BE2C (cell line): ENCODE measurements around the gene DEPDC5. TPM values are rescaled to one million over a fixed set of nuclear protein-coding genes. Genes with fewer than 3 reads are reported as not detected.
A peak's percentile ranks its signal among the peaks of the same experiment; 100 is the strongest.
"Not testable (repeated sequence)": the region's sequence is repeated elsewhere in the genome, so short reads cannot be mapped to it uniquely, and the experiment has no call there.

Experiments
- DNase-seq: peaks from one replicate; pipeline ENCODE4 v3.0.0-alpha.2; 2020
- H3K27me3 ChIP-seq: fragments of 250-450 bp; sonication (Bioruptor Pico); 2 replicates; pipeline ENCODE4 v1.5.1; 2020; ENCODE audit warnings: mild to moderate bottlenecking
- H3K36me3 ChIP-seq: fragments of 250-450 bp; sonication (Bioruptor Pico); 2 replicates; pipeline ENCODE4 v1.5.1; 2020; ENCODE audit warnings: mild to moderate bottlenecking
- H3K4me1 ChIP-seq: fragments of 250-450 bp; sonication (Bioruptor Pico); 2 replicates; pipeline ENCODE4 v1.5.1; 2020
- H3K4me3 ChIP-seq: 2 replicates; pipeline ENCODE4 v1.5.1; 2011; ENCODE audit warnings: low read depth, low read length
- H3K9me3 ChIP-seq: fragments of 250-450 bp; sonication (Bioruptor Pico); 2 replicates; pipeline ENCODE4 v1.5.1; 2020
- CTCF ChIP-seq: IDR thresholded peaks from 2 replicates; pipeline ENCODE4 v1.5.1; 2012; ENCODE audit warnings: mild to moderate bottlenecking, low read depth, low read length
- polyA plus RNA-seq: library from polyadenylated mRNA; unstranded; fragments of >200 nt; gene quantifications from one replicate; pipeline ENCODE4 v1.2.1, GENCODE V29; 2012; ENCODE audit warnings: low read depth, missing spikeins; ENCODE audit not compliant: insufficient read length, insufficient read depth

DEPDC5 gene
- 15.1 TPM for polyA plus RNA-seq

- peaks cover 9% of the 10 kb centered on the region for H3K4me1 ChIP-seq
- peak within 1 kb of the TSS; percentile 86 for H3K4me3 ChIP-seq
- DNase-seq, result peak; percentile 97
- H3K9me3 ChIP-seq, result no peaks in the 10 kb centered on the region
- TF ChIP-seq CTCF, result no peak
- H3K36me3 ChIP-seq, result peaks cover 4% of the 10 kb centered on the region; the same call in 1 of the 2 replicates
- H3K27me3 ChIP-seq, result no peaks in the 10 kb centered on the region
Measured at GRCh38 chr22:31753634-31754501, at the start of gene DEPDC5. DEPDC5 (plus strand) TSS chr22:31754019; CDS start chr22:31754922, 903 bp downstream.

GRCh38 chr22:31707519-31707918 lies 46.3 kb upstream of the DEPDC5 start:
- no peak for TF ChIP-seq CTCF
- H3K36me3 ChIP-seq, result peaks cover 24% of the 10 kb centered on the region
- H3K27me3 ChIP-seq, result no peaks in the 10 kb centered on the region
- H3K9me3 ChIP-seq, result no peaks in the 10 kb centered on the region
- no peak for DNase-seq
- H3K4me1 ChIP-seq, result no peaks in the 10 kb centered on the region
- H3K4me3 ChIP-seq, result no peak overlapping the region

GRCh38 chr22:31711226-31711625 lies 42.6 kb upstream of the DEPDC5 start:
- not testable (repeated sequence) for H3K9me3 ChIP-seq, H3K4me1 ChIP-seq, H3K4me3 ChIP-seq, DNase-seq, H3K27me3 ChIP-seq
- H3K36me3 ChIP-seq, result peaks cover 55% of the 10 kb centered on the region

GRCh38 chr22:31715147-31715778 lies 38.6 kb upstream of the DEPDC5 start:
- Histone ChIP-seq H3K36me3 (peaks cover 72% of the 10 kb centered on the region), H3K4me1 (peaks cover 9% of the 10 kb centered on the region), H3K4me3 (no peak overlapping the region), H3K27me3 (no peaks in the 10 kb centered on the region), H3K9me3 (no peaks in the 10 kb centered on the region)
- TF ChIP-seq CTCF, result no peak
- DNase-seq, result no peak

GRCh38 chr22:31719850-31720471 lies 33.9 kb upstream of the DEPDC5 start:
- no peak for DNase-seq
- H3K27me3 ChIP-seq, result no peaks in the 10 kb centered on the region
- no peak overlapping the region for H3K4me3 ChIP-seq
- no peak for TF ChIP-seq CTCF
- H3K4me1 ChIP-seq, result peaks cover 9% of the 10 kb centered on the region
- H3K9me3 ChIP-seq, result no peaks in the 10 kb centered on the region
- H3K36me3 ChIP-seq, result peaks cover 42% of the 10 kb centered on the region

- Histone ChIP-seq H3K4me1 (no peaks in the 10 kb centered on the region), H3K27me3 (no peaks in the 10 kb centered on the region), H3K4me3 (no peak overlapping the region), H3K9me3 (no peaks in the 10 kb centered on the region), H3K36me3 (peaks cover 22% of the 10 kb centered on the region)
- no peak for TF ChIP-seq CTCF
- DNase-seq, result no peak
Measured at GRCh38 chr22:31723723-31724122, 30.1 kb upstream of the DEPDC5 start.
